Gastroesophageal sphincter (tissue), 4 donors: ENCODE results near the gene ALOX12. TPM values are rescaled to one million over a fixed set of nuclear protein-coding genes. Genes with fewer than 3 reads are reported as not detected.

Experiments used
- ATAC-seq: fragments of 150-250 bp; one replicate; pipeline ENCODE4 v1.9.1; 2016; ENCODE audit warnings: mild to moderate bottlenecking, moderate library complexity
- H3K27ac ChIP-seq, 4 donors: fragments of 200-600 bp; sonication (generic) in 3 of 4; 1 replicate in 3 of 4; 2 replicates in 1 of 4; pipeline ENCODE4 v1.5.1; 2016 to 2019
- H3K27me3 ChIP-seq: fragments of 200-600 bp; sonication (generic); one replicate; pipeline ENCODE4 v1.5.1; 2019
- H3K36me3 ChIP-seq, 2 donors: fragments of 200-600 bp; sonication (generic); one replicate each; pipeline ENCODE4 v1.5.1; 2019; ENCODE audit warnings: control low read depth in 1 of 2
- H3K4me1 ChIP-seq, 3 donors: fragments of 200-600 bp; sonication (generic); 1 replicate in 2 of 3; 2 replicates in 1 of 3; pipeline ENCODE4 v1.5.1; 2016 to 2019; ENCODE audit warnings: control low read depth in 2 of 3
- H3K4me3 ChIP-seq, 2 donors: fragments of 200-600 bp; sonication (generic); one replicate each; pipeline ENCODE4 v1.5.1; 2019; ENCODE audit warnings: mild to moderate bottlenecking in 1 of 2, moderate library complexity in 1 of 2
- H3K9me3 ChIP-seq, 3 donors: fragments of 200-600 bp; sonication (generic); one replicate each; pipeline ENCODE4 v1.5.1; 2017 to 2019; ENCODE audit warnings: control low read depth in 2 of 3
- EP300 ChIP-seq: sonication (generic); formaldehyde crosslinking; IDR thresholded peaks from one replicate; pipeline ENCODE4 v1.6.1; 2017; ENCODE audit warnings: antibody characterized with exemption, mild to moderate bottlenecking
- POLR2A ChIP-seq, 2 donors: fragments of 450-650 bp; IDR thresholded peaks; one replicate each; pipeline ENCODE4 v1.6.1; 2017; ENCODE audit warnings: antibody characterized with exemption in 2 of 2, mild to moderate bottlenecking in 2 of 2, moderate library complexity in 1 of 2
- POLR2AphosphoS5 ChIP-seq: sonication (generic); formaldehyde crosslinking; IDR thresholded peaks from one replicate; pipeline ENCODE4 v1.6.1; 2017; ENCODE audit warnings: antibody characterized with exemption
- WGBS, 2 donors: methylation state at CpG; one replicate each; pipeline ENCODE4 v1.1.5; 2018; ENCODE audit warnings: low coverage in 1 of 2; 5-methylcytosine and 5-hydroxymethylcytosine counted together
- total RNA-seq, 4 donors: library from RNA; depleted of rRNA; stranded (reverse); fragments of >200 nt; gene quantifications; one replicate each; pipeline ENCODE4 v1.1.0, GENCODE V29; 2016
- TF ChIP-seq, protein P1 (sequence below), 4 experiments: fragments of 200-600 bp in 2 of 4; fragments of 450-650 bp in 2 of 4; sonication (generic) in 1 of 4; IDR thresholded peaks; one replicate each; pipeline ENCODE4 v1.5.1; 2017 to 2019; ENCODE audit warnings: antibody characterized with exemption in 4 of 4, mild to moderate bottlenecking in 2 of 4, moderate library complexity in 2 of 4

Gene ALOX12
- total RNA-seq, 4 donors from 2014 or later: 0.19 to 0.62 TPM; not detected in 2

DNA sequence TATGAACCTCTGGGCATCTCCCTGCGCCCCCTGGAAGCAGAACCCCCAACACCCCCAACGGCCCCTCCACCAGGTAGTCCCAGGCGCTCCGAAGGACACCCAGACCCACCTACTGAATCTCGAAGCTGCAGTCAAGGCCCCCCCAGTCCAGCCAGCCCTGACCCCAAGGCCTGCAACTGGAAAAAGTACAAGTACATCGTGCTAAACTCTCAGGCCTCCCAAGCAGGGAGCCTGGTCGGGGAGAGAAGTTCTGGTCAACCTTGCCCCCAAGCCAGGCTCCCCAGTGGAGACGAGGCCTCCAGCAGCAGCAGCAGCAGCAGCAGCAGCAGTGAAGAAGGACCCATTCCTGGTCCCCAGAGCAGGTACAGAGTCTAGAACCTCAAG is 28.5 kb downstream of the ALOX12 start:
- WGBS, 2 donors: no CpG with 5 or more reads among the region's 8 CpGs
- H3K4me3 ChIP-seq: peak overlapping the region in 1 of 2 donors; percentile 41
- no peaks in the 10 kb centered on the region for H3K36me3 ChIP-seq
- TF ChIP-seq EP300 (no peak), POLR2A (IDR thresholded peaks at IDR 0.05) (no peak), POLR2AphosphoS5 (no peak)
- TF ChIP-seq, protein P1, sequence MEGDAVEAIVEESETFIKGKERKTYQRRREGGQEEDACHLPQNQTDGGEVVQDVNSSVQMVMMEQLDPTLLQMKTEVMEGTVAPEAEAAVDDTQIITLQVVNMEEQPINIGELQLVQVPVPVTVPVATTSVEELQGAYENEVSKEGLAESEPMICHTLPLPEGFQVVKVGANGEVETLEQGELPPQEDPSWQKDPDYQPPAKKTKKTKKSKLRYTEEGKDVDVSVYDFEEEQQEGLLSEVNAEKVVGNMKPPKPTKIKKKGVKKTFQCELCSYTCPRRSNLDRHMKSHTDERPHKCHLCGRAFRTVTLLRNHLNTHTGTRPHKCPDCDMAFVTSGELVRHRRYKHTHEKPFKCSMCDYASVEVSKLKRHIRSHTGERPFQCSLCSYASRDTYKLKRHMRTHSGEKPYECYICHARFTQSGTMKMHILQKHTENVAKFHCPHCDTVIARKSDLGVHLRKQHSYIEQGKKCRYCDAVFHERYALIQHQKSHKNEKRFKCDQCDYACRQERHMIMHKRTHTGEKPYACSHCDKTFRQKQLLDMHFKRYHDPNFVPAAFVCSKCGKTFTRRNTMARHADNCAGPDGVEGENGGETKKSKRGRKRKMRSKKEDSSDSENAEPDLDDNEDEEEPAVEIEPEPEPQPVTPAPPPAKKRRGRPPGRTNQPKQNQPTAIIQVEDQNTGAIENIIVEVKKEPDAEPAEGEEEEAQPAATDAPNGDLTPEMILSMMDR (IDR thresholded peaks at IDR 0.05): no peak
- peaks cover 0 to 55% (median 8%) of the 10 kb centered on the region in 3 donors for H3K4me1 ChIP-seq
- ATAC-seq: no peak
- H3K9me3 ChIP-seq: no peaks in the 10 kb centered on the region
- H3K27ac ChIP-seq: peak overlapping the region in 1 of 4 donors; percentile 8
- H3K27me3 ChIP-seq: peaks cover 51% of the 10 kb centered on the region

- Histone ChIP-seq H3K4me1 (peaks cover 0 to 46% (median 6%) of the 10 kb centered on the region in 3 donors), H3K9me3 (no peaks in the 10 kb centered on the region), H3K4me3 (no peak overlapping the region), H3K36me3 (no peaks in the 10 kb centered on the region), H3K27ac (no peak overlapping the region), H3K27me3 (peaks cover 51% of the 10 kb centered on the region)
- WGBS, 2 donors: 80% methylated on average over 1 of the region's 1 CpG; no CpG with 5 or more reads in 1 of the 2 donors
- no peak for ATAC-seq
- TF ChIP-seq POLR2AphosphoS5 (no peak), POLR2A (IDR thresholded peaks at IDR 0.05) (no peak), EP300 (no peak)
- TF ChIP-seq, protein P1 (IDR thresholded peaks at IDR 0.05): no peak
Observed at GRCh38 chr17:7025245-7025644, 29.4 kb downstream of the ALOX12 start.

GRCh38 chr17:7026471-7027115 is 30.7 kb downstream of the ALOX12 start:
- no peaks in the 10 kb centered on the region for H3K9me3 ChIP-seq
- WGBS, 2 donors: 84% methylated on average over 12 of the region's 29 CpGs; no CpG with 5 or more reads in 1 of the 2 donors
- no peaks in the 10 kb centered on the region for H3K36me3 ChIP-seq
- peaks cover 0 to 34% (median 3%) of the 10 kb centered on the region in 3 donors for H3K4me1 ChIP-seq
- H3K4me3 ChIP-seq: no peak overlapping the region
- ATAC-seq: no peak
- H3K27me3 ChIP-seq: peaks cover 45% of the 10 kb centered on the region
- H3K27ac ChIP-seq: peak overlapping the region in 2 of 4 donors; percentile 1 to 43
- TF ChIP-seq POLR2AphosphoS5: no peak
- TF ChIP-seq, protein P1 (IDR thresholded peaks at IDR 0.05): no peak
- TF ChIP-seq EP300: no peak
- TF ChIP-seq POLR2A (IDR thresholded peaks at IDR 0.05): no peak

GRCh38 chr17:7027335-7027734 is 31.5 kb downstream of the ALOX12 start:
- 82% methylated on average over 6 of the region's 13 CpGs; no CpG with 5 or more reads in 1 of the 2 donors for WGBS, 2 donors
- TF ChIP-seq EP300 (no peak), POLR2A (IDR thresholded peaks at IDR 0.05) (no peak), POLR2AphosphoS5 (no peak)
- TF ChIP-seq, protein P1 (IDR thresholded peaks at IDR 0.05): no peak

GRCh38 chr17:7029096-7029495 is 33.2 kb downstream of the ALOX12 start:
- Histone ChIP-seq H3K4me1 (peaks cover 0 to 9% (median 0%) of the 10 kb centered on the region in 3 donors), H3K4me3 (no peak overlapping the region), H3K36me3 (no peaks in the 10 kb centered on the region), H3K27ac (peak overlapping the region in 3 of 4 donors; percentile 19 to 41 (median 33)), H3K27me3 (peaks cover 20% of the 10 kb centered on the region), H3K9me3 (no peaks in the 10 kb centered on the region)
- no peak for TF ChIP-seq POLR2AphosphoS5
- TF ChIP-seq, protein P1 (IDR thresholded peaks at IDR 0.05): no peak
- TF ChIP-seq POLR2A (IDR thresholded peaks at IDR 0.05): no peak
- ATAC-seq: no peak
- WGBS, 2 donors: 67 to 100% methylated on average over 1 to 2 of the region's 3 CpGs

More at GRCh38 chr17:7027335-7027734, 31.5 kb downstream of the ALOX12 start:
- Histone ChIP-seq H3K27ac (peak overlapping the region in 2 of 4 donors; percentile 1 to 27), H3K9me3 (no peaks in the 10 kb centered on the region), H3K36me3 (no peaks in the 10 kb centered on the region), H3K27me3 (peaks cover 38% of the 10 kb centered on the region), H3K4me3 (no peak overlapping the region), H3K4me1 (peaks cover 0 to 26% (median 0%) of the 10 kb centered on the region in 3 donors)
- no peak for ATAC-seq
